Activated naive CD4-positive, alpha-beta T cell treated with anti-CD3 and anti-CD28 coated beads, Interleukin-2, amount 50 U/mL, for 16 hours (primary cell): ENCODE data around the gene PIP4K2A.

Source experiments
- DNase-seq: peaks from one replicate; pipeline ENCODE4 v3.0.0-alpha.2; 2020

PIP4K2A gene

GRCh38 chr10:22589851-22590514 lies 124.4 kb downstream of the PIP4K2A start:
- DNase-seq: no peak

GRCh38 chr10:22588462-22588861 lies 125.9 kb downstream of the PIP4K2A start:
- no peak for DNase-seq

- DNase-seq: no peak
These were observed 130.7 kb downstream of the PIP4K2A start for GRCh38 chr10:22583683-22584082.

GRCh38 chr10:22581461-22581860 lies 132.9 kb downstream of the PIP4K2A start:
- DNase-seq: no peak

- DNase-seq: no peak
These were observed 133.7 kb downstream of the PIP4K2A start for GRCh38 chr10:22580711-22581110.

- no peak for DNase-seq
These were observed 134.6 kb downstream of the PIP4K2A start for GRCh38 chr10:22579826-22580225.

- no peak for DNase-seq
These were observed 140.4 kb downstream of the PIP4K2A start for GRCh38 chr10:22573820-22574569.

GRCh38 chr10:22570733-22571430 lies 143.5 kb downstream of the PIP4K2A start:
- no peak for DNase-seq

- DNase-seq: no peak
These were observed 144.1 kb downstream of the PIP4K2A start for GRCh38 chr10:22570234-22570633.

GRCh38 chr10:22568928-22569327 lies 145.4 kb downstream of the PIP4K2A start:
- DNase-seq: no peak

GRCh38 chr10:22564060-22564459 lies 150.3 kb downstream of the PIP4K2A start:
- DNase-seq: no peak

GRCh38 chr10:22561909-22562308 lies 152.5 kb downstream of the PIP4K2A start:
- DNase-seq: no peak

GRCh38 chr10:22560913-22561239 lies 153.5 kb downstream of the PIP4K2A start:
- no peak for DNase-seq

GRCh38 chr10:22560096-22560912 lies 154.1 kb downstream of the PIP4K2A start:
- no peak for DNase-seq

GRCh38 chr10:22557321-22557720 lies 157.1 kb downstream of the PIP4K2A start:
- DNase-seq: no peak

- no peak for DNase-seq
These were observed 157.6 kb downstream of the PIP4K2A start for GRCh38 chr10:22556774-22557173.

- DNase-seq: no peak
These were observed 159.8 kb downstream of the PIP4K2A start for GRCh38 chr10:22554461-22555182.

GRCh38 chr10:22553452-22553995 lies 160.9 kb downstream of the PIP4K2A start:
- no peak for DNase-seq

- DNase-seq: no peak
These were observed 161.4 kb downstream of the PIP4K2A start for GRCh38 chr10:22552888-22553378.

- no peak for DNase-seq
These were observed 162.6 kb downstream of the PIP4K2A start for GRCh38 chr10:22551681-22552365.

- peak; percentile 73 for DNase-seq
These were observed 163.6 kb downstream of the PIP4K2A start for GRCh38 chr10:22550732-22551131.
